Vagina (tissue), 2 donors: ENCODE data around the gene SPECC1L. TPM values are rescaled to one million over a fixed set of nuclear protein-coding genes. Genes with fewer than 3 reads are reported as not detected.

ENCODE experiments used
- DNase-seq, 2 donors: peaks; one replicate each; pipeline ENCODE4 v3.0.0-alpha.2; 2017; ENCODE audit errors: extremely low spot score in 2 of 2
- H3K27ac ChIP-seq: fragments of 200-600 bp; sonication (generic); one replicate; pipeline ENCODE4 v1.5.1; 2019
- H3K27me3 ChIP-seq: fragments of 200-600 bp; sonication (generic); one replicate; pipeline ENCODE4 v1.5.1; 2019
- H3K36me3 ChIP-seq, 2 donors: fragments of 200-600 bp; sonication (generic); one replicate each; pipeline ENCODE4 v1.5.1; 2017 to 2019
- H3K4me1 ChIP-seq: fragments of 200-600 bp; sonication (generic); one replicate; pipeline ENCODE4 v1.5.1; 2019
- H3K4me3 ChIP-seq, 2 donors: fragments of 200-600 bp; sonication (generic); 1 replicate in 1 of 2; 2 replicates in 1 of 2; pipeline ENCODE4 v1.5.1; 2016 to 2019
- H3K9me3 ChIP-seq: fragments of 200-600 bp; sonication (generic); one replicate; pipeline ENCODE4 v1.5.1; 2019
- POLR2A ChIP-seq, 2 donors: fragments of 450-650 bp; IDR thresholded peaks; one replicate each; pipeline ENCODE4 v1.6.1; 2017; ENCODE audit warnings: antibody characterized with exemption in 2 of 2, mild to moderate bottlenecking in 2 of 2, moderate library complexity in 2 of 2
- POLR2AphosphoS5 ChIP-seq, 2 donors: sonication (generic); formaldehyde crosslinking; IDR thresholded peaks; one replicate each; pipeline ENCODE4 v1.9.0; 2017; ENCODE audit warnings: antibody characterized with exemption in 2 of 2, mild to moderate bottlenecking in 2 of 2, low read depth in 1 of 2; ENCODE audit not compliant: insufficient read depth in 1 of 2
- intact Hi-C: fragments of 100-400 bp; cut with DNase I; formaldehyde crosslinking; loops from one replicate; pipeline ENCODE4 v1.15.1; 2023
- total RNA-seq: library from RNA; depleted of rRNA; stranded (reverse); fragments of >200 nt; gene quantifications from one replicate; pipeline ENCODE4 v1.2.3, GENCODE V29; 2016
- TF ChIP-seq, protein P1 (sequence below), 3 experiments: fragments of 450-650 bp in 2 of 3; fragments of 200-600 bp in 1 of 3; sonication (generic) in 1 of 3; IDR thresholded peaks; one replicate each; pipeline ENCODE4 v1.5.1; 2017 to 2019; ENCODE audit warnings: antibody characterized with exemption in 3 of 3, mild to moderate bottlenecking in 2 of 3, moderate library complexity in 2 of 3

SPECC1L gene
- total RNA-seq, 1 donor from 2014 or later = 38.8 TPM

DNA sequence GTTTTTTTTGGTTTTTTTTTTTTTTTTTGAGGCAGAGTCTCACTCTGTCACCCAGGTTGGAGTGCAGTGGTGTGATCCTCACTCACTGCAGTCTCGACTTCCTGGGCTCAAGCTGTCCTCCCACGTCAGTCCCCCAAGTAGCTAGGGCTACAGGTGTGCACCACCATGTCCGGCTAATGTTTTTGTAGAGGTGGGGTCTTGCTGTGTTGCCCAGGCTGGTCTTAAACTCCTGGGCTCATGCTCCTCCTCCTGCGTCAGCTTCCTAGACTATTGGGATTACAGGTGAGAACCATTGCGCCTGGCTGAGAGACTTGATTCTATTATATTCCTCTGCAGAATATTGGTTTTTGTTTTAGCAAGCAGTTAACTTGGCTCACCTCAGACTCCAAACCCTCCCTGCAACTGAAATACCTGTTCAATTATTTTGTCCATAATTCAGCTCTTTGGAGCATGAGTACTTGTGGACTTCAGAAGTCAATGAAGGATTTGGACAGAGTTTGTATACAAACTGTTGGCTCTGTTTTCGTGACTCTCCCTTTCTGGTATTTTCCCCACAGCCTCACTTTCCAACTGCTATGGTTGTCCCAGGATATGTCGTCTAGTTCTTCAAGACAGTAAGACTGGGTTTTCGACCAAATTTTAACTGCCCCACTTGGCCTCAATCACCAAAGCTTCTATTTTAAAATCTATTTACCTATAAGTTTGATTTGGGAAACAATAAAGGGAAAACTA, 87.6 kb downstream of the SPECC1L start:
- H3K27me3 ChIP-seq = no peaks in the 10 kb centered on the region
- peaks cover 9% of the 10 kb centered on the region for H3K4me1 ChIP-seq
- TF ChIP-seq POLR2A (IDR thresholded peaks at IDR 0.05) (no peak), POLR2AphosphoS5 (IDR thresholded peaks at IDR 0.05; ENCODE audit: insufficient read depth in 1 of 2, low read depth in 1 of 2) (no peak)
- TF ChIP-seq, protein P1, sequence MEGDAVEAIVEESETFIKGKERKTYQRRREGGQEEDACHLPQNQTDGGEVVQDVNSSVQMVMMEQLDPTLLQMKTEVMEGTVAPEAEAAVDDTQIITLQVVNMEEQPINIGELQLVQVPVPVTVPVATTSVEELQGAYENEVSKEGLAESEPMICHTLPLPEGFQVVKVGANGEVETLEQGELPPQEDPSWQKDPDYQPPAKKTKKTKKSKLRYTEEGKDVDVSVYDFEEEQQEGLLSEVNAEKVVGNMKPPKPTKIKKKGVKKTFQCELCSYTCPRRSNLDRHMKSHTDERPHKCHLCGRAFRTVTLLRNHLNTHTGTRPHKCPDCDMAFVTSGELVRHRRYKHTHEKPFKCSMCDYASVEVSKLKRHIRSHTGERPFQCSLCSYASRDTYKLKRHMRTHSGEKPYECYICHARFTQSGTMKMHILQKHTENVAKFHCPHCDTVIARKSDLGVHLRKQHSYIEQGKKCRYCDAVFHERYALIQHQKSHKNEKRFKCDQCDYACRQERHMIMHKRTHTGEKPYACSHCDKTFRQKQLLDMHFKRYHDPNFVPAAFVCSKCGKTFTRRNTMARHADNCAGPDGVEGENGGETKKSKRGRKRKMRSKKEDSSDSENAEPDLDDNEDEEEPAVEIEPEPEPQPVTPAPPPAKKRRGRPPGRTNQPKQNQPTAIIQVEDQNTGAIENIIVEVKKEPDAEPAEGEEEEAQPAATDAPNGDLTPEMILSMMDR (IDR thresholded peaks at IDR 0.05) = no peak
- H3K36me3 ChIP-seq = peaks cover 0 to 33% of the 10 kb centered on the region in 2 donors
- intact Hi-C loops = no loop called here
- H3K27ac ChIP-seq = no peak overlapping the region
- no peak overlapping the region for H3K4me3 ChIP-seq
- H3K9me3 ChIP-seq = no peaks in the 10 kb centered on the region
- no peak for DNase-seq

DNA sequence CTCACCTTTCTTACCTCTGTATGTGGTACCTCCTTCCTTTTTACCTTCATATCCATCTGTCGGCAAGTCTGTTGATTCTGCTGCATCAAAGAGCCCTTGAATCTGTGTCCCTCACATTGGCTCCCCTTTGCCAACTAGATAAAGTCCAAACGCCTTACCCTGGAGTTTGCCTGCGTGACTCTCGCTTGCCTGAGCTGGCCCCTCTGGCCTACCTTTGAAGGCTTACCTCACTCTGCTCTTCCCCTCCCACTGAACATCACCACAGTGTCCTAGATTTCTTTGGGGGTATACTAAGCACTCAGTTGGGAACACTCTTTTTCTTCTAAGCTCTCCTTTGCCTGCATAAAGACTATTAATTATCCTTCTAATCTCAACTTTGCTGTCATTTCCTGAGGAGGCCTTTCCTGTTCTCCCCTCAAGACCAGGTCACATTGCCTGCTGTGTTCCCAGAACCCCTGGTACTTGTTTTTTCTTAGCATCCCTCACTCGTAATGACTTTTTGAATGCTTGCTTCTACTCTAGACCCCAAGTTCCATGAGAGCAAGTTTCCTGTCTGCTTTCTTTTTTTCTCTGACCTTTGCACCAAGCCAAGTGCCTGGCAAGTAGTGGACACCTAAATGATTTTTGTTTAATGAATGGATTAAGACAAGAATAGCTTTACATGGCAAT, 89.0 kb downstream of the SPECC1L start:
- no peaks in the 10 kb centered on the region for H3K27me3 ChIP-seq
- DNase-seq = no peak
- no peak overlapping the region for H3K4me3 ChIP-seq
- intact Hi-C loops = no loop called here
- TF ChIP-seq POLR2AphosphoS5 (IDR thresholded peaks at IDR 0.05; ENCODE audit: insufficient read depth in 1 of 2, low read depth in 1 of 2) (no peak), POLR2A (IDR thresholded peaks at IDR 0.05) (no peak)
- TF ChIP-seq, protein P1 (IDR thresholded peaks at IDR 0.05) = no peak
- H3K27ac ChIP-seq = no peak overlapping the region
- H3K4me1 ChIP-seq = peaks cover 9% of the 10 kb centered on the region
- H3K9me3 ChIP-seq = no peaks in the 10 kb centered on the region
- peaks cover 0 to 32% of the 10 kb centered on the region in 2 donors for H3K36me3 ChIP-seq

DNA sequence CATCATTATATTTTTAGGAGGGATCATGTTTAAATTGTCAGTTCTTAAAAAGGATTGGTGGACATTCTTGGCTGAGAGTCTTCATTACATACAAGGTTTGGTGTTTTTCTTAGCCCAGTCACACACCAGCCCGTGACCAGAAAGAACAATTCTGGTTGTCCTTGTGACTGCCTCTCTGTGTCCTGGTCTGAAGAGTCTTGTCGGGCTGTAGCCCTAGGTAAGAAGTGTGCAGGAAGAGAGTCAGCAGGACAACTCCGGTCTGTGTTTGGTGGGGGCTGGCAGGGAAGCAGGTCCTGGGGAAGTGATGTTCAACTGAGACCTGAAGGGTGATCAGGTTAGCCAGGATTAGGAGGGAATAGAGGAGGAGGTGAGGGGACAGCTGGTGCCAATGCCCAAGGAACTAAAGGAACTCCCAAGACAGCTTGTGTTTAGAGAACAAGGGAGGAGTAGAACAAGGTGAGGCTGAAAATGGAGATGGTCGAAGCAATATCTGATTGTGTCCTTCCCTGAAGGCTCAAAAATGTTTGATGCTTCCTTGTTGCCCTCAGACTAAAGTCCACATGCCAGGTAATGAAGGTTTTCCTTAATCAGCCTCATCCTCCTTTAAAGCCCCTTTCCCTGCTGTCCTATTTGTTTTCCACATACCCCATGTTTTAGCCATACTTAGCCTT, 91.5 kb downstream of the SPECC1L start:
- Histone ChIP-seq H3K4me1 (peaks cover 5% of the 10 kb centered on the region), H3K4me3 (no peak overlapping the region), H3K9me3 (no peaks in the 10 kb centered on the region), H3K27ac (no peak overlapping the region), H3K36me3 (peaks cover 0 to 40% of the 10 kb centered on the region in 2 donors), H3K27me3 (no peaks in the 10 kb centered on the region)
- TF ChIP-seq, protein P1 (IDR thresholded peaks at IDR 0.05) = no peak
- no peak for TF ChIP-seq POLR2AphosphoS5 (IDR thresholded peaks at IDR 0.05; ENCODE audit: insufficient read depth in 1 of 2, low read depth in 1 of 2)
- no peak for TF ChIP-seq POLR2A (IDR thresholded peaks at IDR 0.05)
- no peak for DNase-seq
- intact Hi-C loops = no loop called here

DNA sequence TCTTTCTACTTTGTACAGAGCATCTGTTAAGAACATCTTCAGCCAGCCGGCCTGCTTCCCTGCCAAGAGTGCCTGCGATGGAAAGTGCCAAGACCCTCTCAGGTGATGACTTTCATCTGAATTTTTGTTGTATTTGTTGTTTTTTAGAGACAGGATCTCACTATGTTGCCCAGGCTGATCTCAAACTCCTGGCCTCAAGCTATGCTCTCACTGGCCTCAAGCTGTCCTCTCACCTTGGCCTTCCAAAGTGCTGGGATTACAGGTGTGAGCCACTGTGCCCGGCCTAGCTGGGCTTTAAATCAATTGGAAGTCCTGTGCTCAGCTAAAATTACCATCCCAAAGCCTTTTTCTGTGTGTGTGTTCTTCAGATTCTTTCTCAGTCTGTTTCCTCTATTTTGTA, 92.6 kb downstream of the SPECC1L start:
- Histone ChIP-seq H3K4me1 (no peaks in the 10 kb centered on the region), H3K4me3 (no peak overlapping the region), H3K27ac (no peak overlapping the region), H3K27me3 (no peaks in the 10 kb centered on the region), H3K9me3 (no peaks in the 10 kb centered on the region), H3K36me3 (peaks cover 0 to 50% of the 10 kb centered on the region in 2 donors)
- no peak for DNase-seq
- TF ChIP-seq, protein P1 (IDR thresholded peaks at IDR 0.05) = no peak
- no peak for TF ChIP-seq POLR2AphosphoS5 (IDR thresholded peaks at IDR 0.05; ENCODE audit: insufficient read depth in 1 of 2, low read depth in 1 of 2)
- TF ChIP-seq POLR2A (IDR thresholded peaks at IDR 0.05) = no peak
- intact Hi-C loops = no loop called here
